GM19099 (cell line): ENCODE results near the gene MLX.
A peak's percentile ranks its signal among the peaks of the same experiment; 100 is the strongest.

Source experiments
- POLR2A ChIP-seq: IDR thresholded peaks from 3 replicates; pipeline ENCODE4 v1.6.1; 2011; ENCODE audit warnings: low read depth; ENCODE audit not compliant: insufficient read length; ENCODE audit errors: extremely low read depth

MLX gene

DNA sequence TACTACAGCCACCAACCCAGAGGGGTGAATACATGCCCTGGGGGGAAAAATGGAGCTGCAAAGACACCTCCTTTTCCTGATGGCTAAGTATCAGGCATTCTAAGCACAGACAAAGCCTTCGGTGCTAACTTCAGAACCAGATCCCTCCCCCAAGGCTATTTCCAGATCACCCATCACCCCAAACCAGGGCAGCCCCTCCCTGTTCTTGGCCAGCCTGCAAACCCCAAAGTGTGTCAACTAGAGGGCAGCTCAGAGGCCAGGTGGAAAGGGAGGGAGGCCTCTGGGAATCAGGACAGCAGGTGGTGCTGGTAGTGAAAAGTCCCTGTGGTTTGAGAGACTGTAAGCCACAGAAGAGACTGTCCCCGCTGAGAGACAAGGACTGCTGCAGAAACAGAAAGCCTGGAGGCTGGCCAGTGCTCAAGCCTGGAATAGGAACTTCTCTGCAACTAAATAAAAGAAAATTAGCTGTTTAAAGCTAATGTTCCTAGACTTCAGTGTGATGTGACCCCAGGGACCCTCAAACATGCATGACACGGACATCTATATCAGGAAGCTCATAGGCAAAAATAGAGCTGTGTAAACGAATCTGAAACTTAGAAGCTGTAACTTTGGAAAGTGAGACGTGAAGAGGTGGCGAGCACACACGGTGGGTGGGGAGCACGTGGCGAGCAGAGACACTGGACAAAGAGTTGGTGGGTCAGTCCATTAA, 51.7 kb downstream of the MLX start:
- TF ChIP-seq POLR2A = peak; percentile 43
